Astrocyte of the cerebellum (primary cell): ENCODE data around the gene IFIT5.
"Not testable (repeated sequence)": the region's sequence is repeated elsewhere in the genome, so short reads cannot be mapped to it uniquely, and the experiment has no call there.

Experiments used
- DNase-seq: peaks from one replicate; pipeline ENCODE4 v3.0.0-alpha.2; 2011; ENCODE audit warnings: low read depth
- H3K4me3 ChIP-seq: 2 replicates; pipeline ENCODE4 v1.5.1; 2011; ENCODE audit warnings: mild to moderate bottlenecking, low read depth, low read length, moderate library complexity
- in situ Hi-C: cut with HindIII; loops from 2 replicates; pipeline ENCODE4 v1.10.0; 2017; ENCODE audit warnings: low sequenced_read_pairs
- TF ChIP-seq, protein P1 (sequence below): IDR thresholded peaks from 2 replicates; pipeline ENCODE4 v1.5.1; 2012; ENCODE audit warnings: low read length, low read depth, moderate library complexity, mild to moderate bottlenecking; ENCODE audit errors: missing control alignments

The IFIT5 gene

DNA sequence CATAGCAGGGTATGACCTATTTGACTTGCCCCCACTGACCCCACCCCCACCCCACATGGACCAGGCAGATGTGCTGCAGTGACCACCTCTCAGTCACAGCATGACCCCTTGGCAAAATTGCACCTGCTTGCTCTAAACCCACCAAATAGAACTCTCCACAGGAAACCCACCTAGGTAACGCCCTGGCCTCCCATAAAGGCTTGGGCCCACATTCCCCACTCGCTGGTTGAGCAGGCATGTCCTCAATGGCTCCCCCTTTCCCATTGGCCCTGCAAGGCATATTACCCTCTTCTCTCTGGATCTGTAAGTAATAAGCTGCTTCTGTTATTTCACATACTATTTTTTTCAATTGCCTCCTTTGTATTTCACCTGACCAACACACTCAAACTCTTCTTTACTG is 19.2 kb upstream of the IFIT5 start:
- H3K4me3 ChIP-seq: no peak overlapping the region
- in situ Hi-C loops: no loop called here
- TF ChIP-seq, protein P1, sequence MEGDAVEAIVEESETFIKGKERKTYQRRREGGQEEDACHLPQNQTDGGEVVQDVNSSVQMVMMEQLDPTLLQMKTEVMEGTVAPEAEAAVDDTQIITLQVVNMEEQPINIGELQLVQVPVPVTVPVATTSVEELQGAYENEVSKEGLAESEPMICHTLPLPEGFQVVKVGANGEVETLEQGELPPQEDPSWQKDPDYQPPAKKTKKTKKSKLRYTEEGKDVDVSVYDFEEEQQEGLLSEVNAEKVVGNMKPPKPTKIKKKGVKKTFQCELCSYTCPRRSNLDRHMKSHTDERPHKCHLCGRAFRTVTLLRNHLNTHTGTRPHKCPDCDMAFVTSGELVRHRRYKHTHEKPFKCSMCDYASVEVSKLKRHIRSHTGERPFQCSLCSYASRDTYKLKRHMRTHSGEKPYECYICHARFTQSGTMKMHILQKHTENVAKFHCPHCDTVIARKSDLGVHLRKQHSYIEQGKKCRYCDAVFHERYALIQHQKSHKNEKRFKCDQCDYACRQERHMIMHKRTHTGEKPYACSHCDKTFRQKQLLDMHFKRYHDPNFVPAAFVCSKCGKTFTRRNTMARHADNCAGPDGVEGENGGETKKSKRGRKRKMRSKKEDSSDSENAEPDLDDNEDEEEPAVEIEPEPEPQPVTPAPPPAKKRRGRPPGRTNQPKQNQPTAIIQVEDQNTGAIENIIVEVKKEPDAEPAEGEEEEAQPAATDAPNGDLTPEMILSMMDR: no peak

DNA sequence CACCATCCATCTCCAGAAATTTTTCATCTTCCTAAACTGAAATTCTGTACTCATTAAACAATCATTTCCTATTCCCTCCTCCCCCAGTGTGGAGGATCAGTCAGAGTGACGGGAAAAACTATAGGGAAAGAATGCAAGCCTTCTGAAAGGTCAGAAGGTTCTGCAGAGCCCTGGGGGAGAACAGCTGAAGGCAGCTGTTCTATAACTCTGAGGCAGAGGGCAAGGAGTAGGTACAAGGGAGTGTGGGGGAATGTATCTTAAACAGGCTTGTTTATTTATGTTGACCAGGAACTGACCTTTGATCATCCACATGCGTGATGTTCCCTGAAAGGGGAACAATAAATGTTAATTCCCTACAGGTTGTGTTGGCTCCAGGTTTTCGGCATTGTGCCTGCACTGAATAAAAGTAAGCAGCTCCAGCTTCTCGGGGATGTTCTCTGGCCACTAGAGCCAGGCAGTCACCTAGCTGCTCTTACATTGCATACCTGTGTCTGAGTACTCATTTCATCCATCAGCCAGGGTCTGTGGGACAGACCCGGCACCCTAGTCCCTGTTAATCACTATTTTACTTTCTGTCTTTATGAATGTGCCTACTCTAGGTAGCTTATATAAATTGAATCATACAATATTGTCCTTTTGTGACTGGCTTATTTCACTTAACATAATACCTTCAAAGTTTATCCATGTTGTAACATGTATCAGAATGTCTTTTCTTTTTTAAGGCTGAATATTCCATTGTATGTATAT is 16.2 kb upstream of the IFIT5 start:
- in situ Hi-C loops: no loop called here
- H3K4me3 ChIP-seq: no peak overlapping the region
- no peak for DNase-seq
- TF ChIP-seq, protein P1: no peak

More for the DNA sequence above, 19.2 kb upstream of the IFIT5 start:
- DNase-seq: no peak

DNA sequence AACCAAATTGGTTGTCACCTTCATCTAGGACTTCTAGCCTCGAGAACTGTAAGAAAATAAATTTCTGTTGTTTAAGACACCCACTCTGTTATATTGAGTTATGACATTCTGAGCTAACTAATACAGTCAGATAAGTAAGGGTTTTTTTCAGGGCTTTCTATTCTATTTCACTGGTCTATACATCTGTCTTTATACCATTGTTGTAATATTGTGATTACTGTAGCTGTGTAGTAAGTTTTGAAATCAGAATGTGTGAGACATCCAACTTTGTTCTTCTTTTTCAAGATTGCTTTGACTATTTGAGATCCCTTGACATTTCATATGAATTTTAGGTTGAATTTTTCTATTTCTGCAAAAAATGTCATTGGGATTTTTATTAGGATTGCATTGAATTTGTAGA is 14.4 kb upstream of the IFIT5 start:
- TF ChIP-seq, protein P1: no peak
- DNase-seq: no peak
- in situ Hi-C loops: loop anchor here (25.0 kb wide), 1 partner anchor 1187 kb away; no protein-coding TSS in a partner anchor

DNA sequence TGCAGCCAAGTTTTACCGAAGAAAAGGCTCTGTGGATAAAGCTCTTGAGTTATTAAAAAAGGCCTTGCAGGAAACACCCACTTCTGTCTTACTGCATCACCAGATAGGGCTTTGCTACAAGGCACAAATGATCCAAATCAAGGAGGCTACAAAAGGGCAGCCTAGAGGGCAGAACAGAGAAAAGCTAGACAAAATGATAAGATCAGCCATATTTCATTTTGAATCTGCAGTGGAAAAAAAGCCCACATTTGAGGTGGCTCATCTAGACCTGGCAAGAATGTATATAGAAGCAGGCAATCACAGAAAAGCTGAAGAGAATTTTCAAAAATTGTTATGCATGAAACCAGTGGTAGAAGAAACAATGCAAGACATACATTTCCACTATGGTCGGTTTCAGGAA is 11.3 kb upstream of the IFIT5 start:
- no peak for DNase-seq
- H3K4me3 ChIP-seq: no peak overlapping the region
- TF ChIP-seq, protein P1: no peak
- in situ Hi-C loops: loop anchor here (25.0 kb wide), 1 partner anchor 1184 kb away; no protein-coding TSS in a partner anchor

More for the DNA sequence above, 14.4 kb upstream of the IFIT5 start:
- no peak overlapping the region for H3K4me3 ChIP-seq

DNA sequence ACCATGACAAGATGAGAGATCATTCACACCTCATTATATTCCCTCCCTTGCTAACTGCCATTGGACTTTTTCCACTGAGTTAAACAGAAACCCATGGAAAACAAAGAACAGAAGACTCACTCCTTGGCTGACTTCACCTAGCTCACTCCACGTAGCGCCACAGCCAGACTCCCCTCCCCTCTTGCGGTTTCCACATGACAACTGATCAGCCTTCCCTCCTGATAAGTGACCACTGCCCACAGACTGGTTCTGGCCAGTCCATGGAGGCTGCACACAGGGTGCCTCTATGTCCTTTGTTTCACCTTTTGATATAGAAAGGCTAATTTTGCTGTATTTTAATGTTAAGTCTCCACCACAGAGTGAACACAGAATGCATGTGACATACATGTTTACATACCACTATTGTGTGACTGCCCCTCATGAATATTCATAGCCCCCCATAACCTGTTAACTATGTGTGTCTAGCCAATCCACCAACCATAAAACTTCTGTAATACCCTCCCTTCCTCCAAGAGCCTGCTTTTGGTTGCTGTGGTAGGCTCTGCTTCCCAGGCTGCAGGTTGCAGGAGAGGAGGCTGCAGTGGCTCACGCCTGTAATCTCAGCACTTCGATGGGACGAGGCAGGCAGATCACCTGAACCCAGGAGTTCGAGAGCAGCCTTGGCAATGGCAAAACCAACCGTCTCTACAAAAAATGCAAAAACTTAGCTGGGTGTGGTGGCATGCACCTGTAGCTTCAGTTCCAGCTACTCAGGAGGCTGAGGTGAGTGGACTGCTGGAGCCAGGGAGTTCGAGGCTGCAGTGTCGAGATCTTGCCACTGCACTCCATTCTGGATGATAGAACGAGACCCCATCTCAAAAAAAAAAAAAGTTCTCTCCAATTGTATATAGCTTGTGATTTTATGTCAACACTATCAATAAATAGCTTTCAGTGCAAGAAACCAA is 10.0 kb upstream of the IFIT5 start:
- TF ChIP-seq, protein P1: no peak
- H3K4me3 ChIP-seq: no peak overlapping the region
- DNase-seq: no peak
- in situ Hi-C loops: loop anchor here (25.0 kb wide), 1 partner anchor 1183 kb away; no protein-coding TSS in a partner anchor

DNA sequence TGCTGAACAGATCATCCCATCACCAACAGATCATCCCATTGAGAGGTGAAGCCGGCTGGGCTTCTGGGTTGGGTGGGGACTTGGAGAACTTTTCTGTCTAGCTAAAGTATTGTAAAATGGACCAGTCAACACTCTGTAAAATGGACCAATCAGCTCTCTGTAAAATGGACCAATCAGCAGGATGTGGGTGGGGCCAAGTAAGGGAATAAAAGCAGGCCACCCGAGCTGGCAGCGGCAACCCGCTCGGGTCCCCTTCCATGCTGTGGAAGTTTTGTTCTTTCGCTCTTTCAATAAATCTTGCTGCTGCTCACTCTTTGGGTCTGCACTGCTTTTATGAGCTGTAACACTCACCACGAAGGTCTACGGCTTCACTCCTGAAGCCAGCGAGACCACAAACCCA is 8.2 kb upstream of the IFIT5 start:
- not testable (repeated sequence) for H3K4me3 ChIP-seq, DNase-seq
- in situ Hi-C loops: loop anchor here (25.0 kb wide), 1 partner anchor 1181 kb away; no protein-coding TSS in a partner anchor

DNA sequence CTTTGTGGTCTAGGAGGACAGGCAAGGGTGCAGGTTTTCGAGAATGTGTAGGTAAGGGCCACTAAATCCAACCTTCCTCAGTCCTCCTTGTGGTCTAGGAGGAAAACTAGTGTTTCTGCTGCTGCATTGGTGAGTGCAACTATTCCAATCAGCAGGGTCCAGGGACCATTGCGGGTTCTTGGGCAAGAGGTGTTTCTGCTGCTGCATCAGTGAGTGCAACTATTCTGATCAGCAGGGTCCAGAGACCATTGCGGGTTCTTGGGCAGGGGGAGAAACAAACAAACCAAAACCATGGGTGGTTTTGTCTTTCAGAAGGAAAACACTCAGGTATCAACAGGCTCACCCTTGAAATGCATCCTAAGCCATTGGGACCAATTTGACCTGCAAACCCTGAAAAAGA is 6.6 kb upstream of the IFIT5 start:
- in situ Hi-C loops: loop anchor here (25.0 kb wide), 1 partner anchor 1180 kb away; no protein-coding TSS in a partner anchor
- not testable (repeated sequence) for H3K4me3 ChIP-seq, DNase-seq

DNA sequence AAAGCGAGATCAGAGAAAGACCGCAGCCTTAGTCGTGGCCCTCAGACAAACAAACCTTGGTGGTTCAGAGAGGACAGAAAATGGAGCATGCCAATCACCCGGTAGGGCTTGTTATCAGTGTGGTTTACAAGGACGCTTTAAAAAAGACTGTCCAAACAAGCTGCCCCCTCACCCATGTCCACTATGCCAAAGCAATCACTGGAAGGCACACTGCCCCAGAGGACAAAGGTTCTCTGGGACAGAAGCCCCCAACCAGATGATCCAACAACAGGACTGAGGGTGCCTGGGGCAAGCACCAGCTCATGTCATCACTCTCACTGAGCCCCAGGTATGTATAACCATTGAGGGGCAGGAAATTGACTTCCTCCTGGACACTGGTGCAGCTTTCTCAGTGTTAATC is 5.1 kb upstream of the IFIT5 start:
- DNase-seq, H3K4me3 ChIP-seq: not testable (repeated sequence)
- in situ Hi-C loops: loop anchor here (25.0 kb wide), 1 partner anchor 1178 kb away; no protein-coding TSS in a partner anchor

DNA sequence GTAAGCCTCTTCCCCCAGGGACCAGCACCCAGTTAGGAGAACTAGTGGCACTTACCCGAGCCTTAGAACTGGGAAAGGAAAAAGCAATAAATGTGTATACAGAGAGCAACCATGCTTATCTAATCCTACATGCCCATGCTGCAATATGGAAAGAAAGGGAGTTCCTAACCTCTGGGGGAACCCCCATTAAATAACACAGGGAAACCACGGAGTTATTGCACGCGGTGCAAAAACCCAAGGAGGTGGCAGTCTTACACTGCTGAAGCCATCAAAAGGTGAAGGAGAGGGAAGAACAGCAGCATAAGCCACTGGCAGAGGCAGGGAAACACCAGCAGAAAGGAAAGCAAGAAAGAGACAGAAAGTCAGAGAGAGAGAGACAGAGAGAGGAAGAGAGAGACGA is 3.8 kb upstream of the IFIT5 start:
- in situ Hi-C loops: loop anchor here (25.0 kb wide), 1 partner anchor 1177 kb away; no protein-coding TSS in a partner anchor
- not testable (repeated sequence) for H3K4me3 ChIP-seq, DNase-seq

DNA sequence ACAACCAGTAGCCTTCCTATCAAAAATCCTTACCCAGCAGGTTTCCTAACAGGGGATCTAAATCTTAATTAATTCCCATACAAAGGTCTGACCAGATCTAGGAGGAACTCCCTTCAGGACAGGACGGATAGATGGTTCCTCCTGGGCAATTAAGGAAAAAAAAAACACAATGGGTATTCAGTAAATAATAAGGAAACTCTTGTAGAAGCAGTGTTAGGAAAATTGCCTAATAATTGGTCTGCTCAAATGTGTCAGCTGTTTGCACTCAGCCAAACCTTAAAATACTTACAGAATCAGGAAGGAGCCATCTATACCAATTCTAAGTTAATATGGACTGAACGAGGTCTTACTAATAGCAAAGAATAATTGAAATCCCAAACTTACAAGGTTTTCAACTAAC is 3.2 kb upstream of the IFIT5 start:
- not testable (repeated sequence) for DNase-seq, H3K4me3 ChIP-seq
- in situ Hi-C loops: loop anchor here (25.0 kb wide), 1 partner anchor 1176 kb away; no protein-coding TSS in a partner anchor
